Activated naive CD8-positive, alpha-beta T cell treated with anti-CD3 and anti-CD28 coated beads, Interleukin-2, amount 10 ng/mL, durations not matched to agents 7 days and 5 days (primary cell): ENCODE data around the gene MSMO1. TPM values are rescaled to one million over a fixed set of nuclear protein-coding genes. Genes with fewer than 3 reads are reported as not detected.
"Not testable (repeated sequence)": the region's sequence is repeated elsewhere in the genome, so short reads cannot be mapped to it uniquely, and the experiment has no call there.

ENCODE experiments used
- ATAC-seq: fragments of 150-1000 bp; cut with Tn5 transposase; one replicate; pipeline ENCODE4 v1.10.0; 2021; ENCODE audit warnings: low read depth, moderate library complexity
- POLR2A ChIA-PET: fragments of 350-600 bp; sonication (Branson Sonifier 250); formaldehyde crosslinking; loops from one replicate; lab custom pipeline; 2021; ENCODE audit warnings: antibody characterized with exemption; lab: Charles Lee
- DNase-seq: peaks from one replicate; pipeline ENCODE4 v3.0.0; 2021
- H3K27ac Mint-ChIP-seq: one replicate; pipeline ENCODE4 v1.8.0; 2022; ENCODE audit warnings: mild to moderate bottlenecking, mixed read lengths
- H3K27me3 Mint-ChIP-seq: one replicate; pipeline ENCODE4 v1.8.0; 2022; ENCODE audit warnings: mild to moderate bottlenecking, moderate library complexity, mixed read lengths
- H3K36me3 Mint-ChIP-seq: one replicate; pipeline ENCODE4 v1.8.0; 2021; ENCODE audit warnings: mild to moderate bottlenecking, mixed read lengths
- H3K4me1 Mint-ChIP-seq: one replicate; pipeline ENCODE4 v1.8.0; 2021; ENCODE audit warnings: mixed read lengths
- H3K4me3 Mint-ChIP-seq: one replicate; pipeline ENCODE4 v1.8.0; 2022; ENCODE audit warnings: mild to moderate bottlenecking, moderate library complexity, mixed read lengths
- H3K9me3 Mint-ChIP-seq: one replicate; pipeline ENCODE4 v1.8.0; 2021; ENCODE audit warnings: mixed read lengths
- total RNA-seq, 2 experiments: library from RNA; stranded (reverse); gene quantifications; one replicate each; pipeline ENCODE4 v1.2.3, GENCODE V29; 2021

The MSMO1 gene
- 10 to 100 TPM; 42.3 to 47.4 TPM for total RNA-seq

DNA sequence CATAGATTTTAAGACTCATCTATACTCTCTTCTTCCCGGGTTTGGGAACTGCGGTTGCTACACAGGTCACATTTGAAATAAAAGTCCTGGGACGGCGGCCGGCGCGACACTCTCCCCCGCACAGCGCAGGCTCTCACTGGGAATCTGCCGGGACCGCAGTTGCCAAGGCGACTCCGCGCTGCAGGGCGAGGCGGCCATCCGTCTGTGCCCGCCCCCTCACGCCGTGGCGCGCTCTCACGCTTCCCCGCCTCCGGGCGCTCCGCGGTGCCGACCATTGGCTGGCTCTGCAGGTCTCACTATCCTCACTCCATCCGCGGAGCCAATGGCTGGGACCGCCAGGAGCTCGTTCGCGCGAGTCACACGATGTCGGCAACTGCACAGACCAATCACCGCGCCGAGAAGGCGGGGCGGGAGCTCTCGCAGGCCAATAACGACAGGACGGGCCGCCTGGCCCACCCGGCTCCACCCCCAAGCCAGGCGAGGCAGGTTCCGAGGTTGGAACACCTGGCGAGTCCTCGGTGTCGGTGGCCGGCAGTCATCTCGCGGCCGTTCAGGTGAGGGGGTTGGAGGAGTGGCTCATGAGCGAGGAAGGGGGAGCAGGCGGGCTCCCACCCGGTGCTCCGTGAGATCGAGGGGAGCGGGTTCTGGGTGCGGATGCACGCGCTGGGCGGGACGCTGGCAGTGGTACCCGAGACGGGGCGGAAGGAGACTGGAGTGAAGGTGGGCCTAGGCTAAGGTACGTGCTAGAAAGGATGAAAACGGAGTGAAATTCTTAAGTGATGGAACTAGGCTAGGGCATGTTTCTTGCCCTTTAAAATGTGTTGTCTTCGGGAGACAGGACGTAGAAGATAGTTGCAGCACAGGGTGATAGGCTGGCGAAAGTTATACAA lies at the start of gene MSMO1:
MSMO1 (plus strand) TSS at position 459 of the 890 bp plus-strand sequence. CDS start 5,702 bp downstream, outside the sequence.
- H3K27ac Mint-ChIP-seq: no peak within 1 kb of the TSS
- no peaks in the 10 kb centered on the region for H3K27me3 Mint-ChIP-seq
- H3K9me3 Mint-ChIP-seq: no peaks in the 10 kb centered on the region
- H3K4me3 Mint-ChIP-seq: no peak within 1 kb of the TSS
- peak; percentile 99 for ATAC-seq
- DNase-seq: peak; percentile 96
- H3K36me3 Mint-ChIP-seq: peaks cover 29% of the 10 kb centered on the region
- peaks cover 37% of the 10 kb centered on the region for H3K4me1 Mint-ChIP-seq
- POLR2A ChIA-PET: interaction anchor here (0.6 to 1.3 kb wide), 5 partner anchors 15 to 215 kb away, joined by 3 to 5 read pairs (median 4); partner anchors contain the start of gene TMEM192

DNA sequence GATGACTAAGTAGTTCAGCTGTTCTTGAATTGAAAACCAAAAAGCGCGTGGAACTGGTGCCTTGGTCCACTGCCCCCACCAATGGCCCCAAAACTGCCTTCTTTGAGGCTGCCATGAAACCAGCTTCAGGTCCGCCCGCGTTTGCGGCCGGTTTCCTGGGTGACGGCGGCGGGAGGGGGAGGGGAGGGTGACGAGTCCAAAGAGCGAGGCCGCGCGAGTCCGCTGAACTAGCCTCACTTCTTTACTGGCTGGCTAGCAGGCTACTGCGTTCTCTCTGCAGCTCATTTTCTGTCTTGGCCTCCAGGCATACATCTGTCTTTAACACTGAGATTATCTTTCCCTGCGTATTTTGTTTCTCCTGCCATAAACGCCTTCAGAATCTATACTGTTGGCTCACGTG lies 47.9 kb upstream of the MSMO1 start:
- H3K27ac Mint-ChIP-seq, H3K9me3 Mint-ChIP-seq, DNase-seq, H3K4me3 Mint-ChIP-seq, H3K4me1 Mint-ChIP-seq, ATAC-seq, H3K27me3 Mint-ChIP-seq, POLR2A ChIA-PET: not testable (repeated sequence)
- peaks cover 54% of the 10 kb centered on the region for H3K36me3 Mint-ChIP-seq

DNA sequence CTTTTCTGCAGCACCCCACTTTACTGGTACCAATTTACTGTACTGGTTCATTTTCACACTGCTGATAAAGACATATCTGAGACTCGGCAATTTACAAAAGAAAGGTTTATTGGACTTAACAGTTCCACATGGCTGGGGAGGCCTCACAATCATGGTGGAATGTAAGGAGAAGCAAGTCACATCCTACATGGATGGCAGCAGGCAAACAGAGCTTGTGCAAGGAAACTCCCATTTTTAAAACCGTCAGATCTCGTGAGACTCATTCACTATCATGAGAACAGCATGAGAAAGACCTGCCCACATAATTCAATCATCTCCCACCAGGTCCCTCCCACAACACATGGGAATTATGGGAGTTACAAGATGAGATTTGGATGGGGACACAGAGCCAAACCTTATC lies 42.8 kb upstream of the MSMO1 start:
- ATAC-seq, POLR2A ChIA-PET, H3K27me3 Mint-ChIP-seq, H3K9me3 Mint-ChIP-seq, H3K27ac Mint-ChIP-seq, H3K4me3 Mint-ChIP-seq, DNase-seq: not testable (repeated sequence)
- Mint-ChIP-seq H3K4me1 (peaks cover 27% of the 10 kb centered on the region), H3K36me3 (peaks cover 46% of the 10 kb centered on the region)

DNA sequence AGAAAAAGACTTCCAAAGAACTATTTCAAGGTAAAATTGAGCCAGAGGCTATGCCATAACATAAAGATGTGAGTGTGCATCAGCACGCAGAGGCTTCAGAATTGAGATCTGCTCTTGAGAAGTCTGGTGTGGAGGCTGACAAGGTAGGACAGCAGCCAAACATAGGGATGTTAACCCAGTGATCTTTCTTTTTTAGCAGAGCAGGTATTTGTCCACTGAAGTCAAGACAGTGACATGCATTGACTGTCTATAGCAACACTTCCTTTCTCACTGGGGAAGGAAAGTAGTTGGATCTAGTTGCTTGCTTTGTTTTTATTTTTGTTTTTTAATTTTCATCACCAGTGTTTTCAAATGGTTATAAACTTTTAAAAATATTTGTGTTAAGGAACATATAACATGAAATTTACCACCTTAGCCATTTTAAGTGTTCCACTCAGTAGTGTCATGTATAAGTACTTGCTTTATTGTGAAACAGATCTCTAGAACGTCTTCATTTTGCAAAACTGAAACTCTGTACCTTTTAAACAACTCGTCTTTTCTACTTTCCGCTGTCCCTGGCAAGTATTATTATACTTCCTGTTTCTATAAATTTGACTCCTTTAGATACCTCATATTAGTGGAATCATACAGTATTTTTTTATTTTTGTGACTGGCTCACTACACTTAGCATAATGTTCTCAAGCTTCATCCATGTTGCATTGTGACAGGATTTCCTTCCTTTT lies 40.7 kb upstream of the MSMO1 start:
- H3K27me3 Mint-ChIP-seq, H3K9me3 Mint-ChIP-seq, DNase-seq, POLR2A ChIA-PET: not testable (repeated sequence)
- peak; percentile 42 for ATAC-seq
- peak overlapping the region; percentile 28 for H3K4me3 Mint-ChIP-seq
- peaks cover 44% of the 10 kb centered on the region for H3K36me3 Mint-ChIP-seq
- peak overlapping the region; percentile 53 for H3K27ac Mint-ChIP-seq
- H3K4me1 Mint-ChIP-seq: peaks cover 27% of the 10 kb centered on the region

DNA sequence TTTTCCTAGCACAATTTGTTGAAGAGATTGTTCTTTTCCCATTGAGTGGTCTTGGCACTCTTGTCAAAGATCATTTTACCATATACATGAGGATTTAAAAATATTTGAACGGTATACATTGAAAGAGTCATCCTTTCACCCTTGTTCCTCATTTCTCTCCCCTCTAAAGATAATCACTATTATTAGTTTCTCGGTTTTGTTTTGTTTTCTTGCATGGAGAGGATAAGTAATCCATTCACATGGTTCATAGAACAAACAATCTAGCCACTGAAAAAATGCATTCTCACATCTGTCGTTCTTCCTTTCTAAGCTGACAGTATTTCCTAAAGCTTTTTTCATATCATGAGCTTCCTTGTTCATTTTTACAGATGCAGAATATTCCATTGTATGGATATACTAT lies 39.2 kb upstream of the MSMO1 start:
- no peak for ATAC-seq
- Mint-ChIP-seq H3K4me3 (no peak overlapping the region), H3K9me3 (peaks cover 5% of the 10 kb centered on the region), H3K4me1 (peaks cover 27% of the 10 kb centered on the region), H3K27ac (no peak overlapping the region), H3K36me3 (peaks cover 33% of the 10 kb centered on the region), H3K27me3 (no peaks in the 10 kb centered on the region)
- POLR2A ChIA-PET: no interaction called here
- DNase-seq: no peak

DNA sequence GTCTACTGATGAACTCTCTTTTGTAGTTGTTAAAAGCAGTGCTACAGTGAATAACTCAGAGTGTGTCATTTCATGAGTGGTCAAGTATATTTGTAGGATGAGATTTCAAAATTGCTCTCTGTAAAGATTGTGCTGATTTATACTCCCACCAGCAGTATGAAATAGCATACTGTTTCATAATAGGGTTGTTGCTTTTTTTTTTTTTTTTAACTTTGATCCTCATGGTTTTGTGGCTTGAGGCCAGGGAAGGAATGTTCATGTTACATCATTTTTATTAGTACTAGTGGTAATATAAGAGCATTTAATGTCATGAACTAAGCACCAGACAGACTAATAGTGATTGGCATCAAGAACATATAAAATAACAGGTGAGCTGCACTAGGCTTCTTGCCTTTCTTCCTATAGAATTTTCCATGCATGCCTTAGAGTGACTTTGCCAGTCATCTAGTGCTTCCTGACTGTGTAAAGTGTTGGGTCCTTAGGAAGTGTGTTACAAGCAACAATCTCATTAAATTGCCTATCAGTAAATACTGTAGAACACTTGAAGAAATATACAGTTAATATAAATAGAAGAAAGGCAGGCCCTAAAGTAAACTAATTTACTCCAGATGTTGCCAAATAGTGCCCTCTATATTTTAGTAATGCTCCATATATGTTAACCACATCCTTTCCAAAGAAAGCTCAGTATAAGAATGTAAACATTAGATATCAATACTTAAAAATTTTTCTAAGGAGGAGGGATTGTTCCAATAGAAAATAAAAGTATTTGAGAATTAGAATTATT lies 38.6 kb upstream of the MSMO1 start:
- H3K4me3 Mint-ChIP-seq: no peak overlapping the region
- no peak overlapping the region for H3K27ac Mint-ChIP-seq
- POLR2A ChIA-PET: no interaction called here
- H3K9me3 Mint-ChIP-seq: peaks cover 5% of the 10 kb centered on the region
- H3K36me3 Mint-ChIP-seq: peaks cover 33% of the 10 kb centered on the region
- H3K27me3 Mint-ChIP-seq: no peaks in the 10 kb centered on the region
- no peak for ATAC-seq
- no peak for DNase-seq
- H3K4me1 Mint-ChIP-seq: peaks cover 27% of the 10 kb centered on the region

DNA sequence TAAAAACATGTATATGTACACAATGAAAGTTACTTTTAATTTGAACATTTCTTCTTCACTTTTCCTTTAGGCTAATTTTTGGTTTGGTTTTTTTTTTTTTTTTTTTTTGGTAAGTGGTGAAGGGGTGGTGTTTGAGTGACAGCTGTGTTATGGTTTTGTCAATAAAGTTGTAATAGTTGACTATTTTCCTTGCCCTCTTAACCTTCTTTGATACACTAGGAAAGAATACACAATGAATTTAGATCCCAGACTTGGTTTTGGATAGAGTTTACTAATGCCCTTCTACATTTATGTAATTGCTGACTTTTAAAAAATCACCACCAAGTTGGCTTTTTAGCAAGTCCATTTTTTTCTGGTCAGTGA lies 38.1 kb upstream of the MSMO1 start:
- POLR2A ChIA-PET: no interaction called here
- H3K27ac Mint-ChIP-seq: no peak overlapping the region
- peaks cover 2% of the 10 kb centered on the region for H3K9me3 Mint-ChIP-seq
- DNase-seq (no peak), ATAC-seq (no peak)
- H3K4me3 Mint-ChIP-seq: no peak overlapping the region
- peaks cover 31% of the 10 kb centered on the region for H3K36me3 Mint-ChIP-seq
- H3K27me3 Mint-ChIP-seq: no peaks in the 10 kb centered on the region
- peaks cover 29% of the 10 kb centered on the region for H3K4me1 Mint-ChIP-seq

DNA sequence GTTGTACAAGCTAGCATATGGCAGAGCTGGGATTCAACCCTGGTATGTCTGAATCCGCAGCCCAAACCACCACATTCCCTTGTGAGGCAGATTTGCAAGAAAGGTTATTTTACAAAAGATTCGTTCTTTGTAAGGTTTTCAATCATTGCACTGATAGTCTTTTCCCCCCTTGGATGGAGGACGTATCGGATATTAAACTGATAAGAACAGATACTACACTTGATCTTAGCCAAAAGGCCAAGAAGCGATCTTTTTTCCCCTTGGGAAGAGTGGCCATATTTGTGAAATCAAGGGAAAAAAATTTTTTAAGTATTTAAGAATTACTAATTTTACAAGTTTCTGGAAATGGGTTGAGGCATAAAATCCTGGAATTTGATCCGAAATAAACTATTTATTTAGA lies 34.4 kb upstream of the MSMO1 start:
- Mint-ChIP-seq H3K4me3 (no peak overlapping the region), H3K27ac (no peak overlapping the region), H3K36me3 (peaks cover 42% of the 10 kb centered on the region), H3K27me3 (no peaks in the 10 kb centered on the region), H3K9me3 (no peaks in the 10 kb centered on the region), H3K4me1 (peaks cover 27% of the 10 kb centered on the region)
- ATAC-seq: no peak
- POLR2A ChIA-PET: no interaction called here
- DNase-seq: no peak

DNA sequence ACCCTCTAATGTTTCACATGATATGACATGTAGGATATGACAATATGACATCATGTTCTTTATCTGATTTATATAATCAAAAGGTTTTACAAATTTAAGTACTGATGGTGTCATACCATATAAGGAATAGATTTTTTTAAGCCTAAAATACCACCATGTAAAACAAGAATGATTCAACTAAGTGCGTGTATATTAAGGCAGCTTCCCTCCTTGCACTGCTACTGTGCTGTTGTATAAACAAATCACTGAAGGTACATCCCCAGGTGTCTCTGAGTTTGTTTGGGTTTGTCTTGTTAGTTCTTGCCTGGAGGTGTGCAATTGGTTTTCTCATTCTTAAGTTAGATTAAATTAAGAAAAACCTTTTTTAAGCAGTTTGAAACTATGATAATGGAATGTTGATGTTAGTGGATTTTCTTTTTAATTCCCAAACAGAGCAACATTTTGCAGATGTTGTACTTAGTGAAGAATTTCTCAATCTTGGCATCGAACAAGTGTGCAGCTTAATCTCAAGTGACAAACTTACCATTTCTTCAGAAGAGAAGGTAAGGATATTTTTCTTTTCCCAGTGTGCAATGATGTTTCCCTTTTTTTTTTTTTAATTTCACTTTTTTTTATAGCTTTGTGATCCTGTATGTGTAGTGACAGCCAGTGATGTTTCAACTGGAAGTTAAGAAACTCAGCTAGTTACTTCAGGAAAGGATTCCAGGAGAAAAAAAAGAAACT lies 33.4 kb upstream of the MSMO1 start:
- peak overlapping the region; percentile 80 for H3K27ac Mint-ChIP-seq

DNA sequence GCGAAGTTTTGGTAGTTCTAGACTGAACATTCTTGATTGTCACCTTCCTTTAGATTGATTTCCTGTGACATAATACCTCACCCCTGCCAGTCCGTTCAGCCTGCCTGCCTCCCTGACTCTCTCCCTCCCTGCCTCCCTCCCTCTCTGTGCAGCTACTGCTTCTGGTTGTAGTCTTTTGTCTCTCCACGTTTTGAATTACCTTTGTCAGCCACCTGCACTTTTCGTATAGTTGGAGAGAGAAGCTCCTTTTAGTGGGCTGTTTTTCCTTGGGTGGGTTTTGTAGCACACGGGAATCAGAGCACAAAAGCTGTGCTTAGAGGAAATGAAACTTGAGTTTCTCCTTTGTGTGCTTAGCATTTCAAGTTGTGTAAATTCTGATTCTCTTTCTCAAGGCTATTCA lies 32.6 kb upstream of the MSMO1 start:
- DNase-seq: peak; percentile 39
- peak; percentile 97 for ATAC-seq
- Mint-ChIP-seq H3K27ac (peak overlapping the region; percentile 80), H3K36me3 (peaks cover 47% of the 10 kb centered on the region), H3K9me3 (no peaks in the 10 kb centered on the region), H3K4me3 (peak overlapping the region; percentile 70), H3K4me1 (peaks cover 16% of the 10 kb centered on the region), H3K27me3 (no peaks in the 10 kb centered on the region)
- POLR2A ChIA-PET: no interaction called here

More for the DNA sequence above, 33.4 kb upstream of the MSMO1 start:
- Mint-ChIP-seq H3K9me3 (no peaks in the 10 kb centered on the region), H3K4me1 (peaks cover 19% of the 10 kb centered on the region), H3K36me3 (peaks cover 42% of the 10 kb centered on the region), H3K27me3 (no peaks in the 10 kb centered on the region), H3K4me3 (peak overlapping the region; percentile 70)
- ATAC-seq (no peak), DNase-seq (no peak)
- POLR2A ChIA-PET: no interaction called here

DNA sequence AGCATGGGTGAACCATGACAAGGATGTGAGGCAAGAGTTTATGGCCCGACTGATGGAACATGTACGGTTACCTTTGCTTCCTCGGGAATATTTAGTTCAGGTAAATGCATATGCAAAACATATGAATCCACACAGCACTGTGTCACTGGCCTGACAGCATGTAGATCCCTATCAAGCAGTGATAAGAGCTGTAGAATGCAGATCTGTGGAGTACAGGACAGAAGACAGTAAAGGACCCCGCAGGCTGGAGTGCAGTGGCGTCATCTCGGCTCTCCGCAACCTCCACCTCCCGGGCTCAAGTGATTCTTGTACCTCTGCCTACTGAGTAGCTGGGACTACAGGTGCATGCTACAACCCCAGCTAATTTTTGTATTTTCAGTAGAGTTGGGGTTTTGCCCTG lies 29.8 kb upstream of the MSMO1 start:
- POLR2A ChIA-PET: no interaction called here
- H3K9me3 Mint-ChIP-seq: no peaks in the 10 kb centered on the region
- DNase-seq: no peak
- no peaks in the 10 kb centered on the region for H3K27me3 Mint-ChIP-seq
- H3K27ac Mint-ChIP-seq: no peak overlapping the region
- ATAC-seq: no peak
- no peak overlapping the region for H3K4me3 Mint-ChIP-seq
- H3K36me3 Mint-ChIP-seq: peaks cover 42% of the 10 kb centered on the region
- peaks cover 28% of the 10 kb centered on the region for H3K4me1 Mint-ChIP-seq

DNA sequence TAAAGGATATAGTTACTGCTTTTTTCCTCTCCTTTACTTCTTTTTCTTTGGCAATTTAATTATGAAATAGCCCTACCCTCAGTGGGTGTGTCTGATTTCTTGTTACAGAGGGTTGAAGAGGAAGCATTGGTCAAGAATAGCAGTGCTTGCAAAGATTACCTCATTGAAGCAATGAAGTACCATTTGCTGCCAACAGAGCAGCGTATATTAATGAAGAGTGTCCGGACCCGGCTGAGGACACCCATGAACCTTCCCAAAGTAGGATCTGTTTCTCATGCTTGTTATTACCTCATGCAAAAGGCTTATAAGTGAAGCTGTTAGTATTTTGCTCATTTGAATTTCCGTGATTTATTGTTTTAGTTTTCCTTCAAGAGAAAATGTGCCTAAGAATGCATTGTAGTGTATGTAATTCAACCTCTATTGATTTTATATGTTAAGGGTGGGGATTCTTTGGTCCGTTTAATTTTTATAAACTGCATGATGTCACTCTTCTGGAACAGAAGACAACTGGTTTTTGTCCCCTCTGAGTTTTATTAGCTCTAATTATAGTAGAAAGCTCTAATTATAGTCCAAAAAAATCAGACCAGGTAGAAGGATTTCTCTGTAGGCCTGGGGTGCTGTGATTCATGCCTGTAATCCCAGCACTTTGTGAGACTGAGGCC lies 27.9 kb upstream of the MSMO1 start:
- Mint-ChIP-seq H3K4me3 (no peak overlapping the region), H3K36me3 (peaks cover 43% of the 10 kb centered on the region), H3K9me3 (no peaks in the 10 kb centered on the region), H3K4me1 (peaks cover 27% of the 10 kb centered on the region), H3K27ac (no peak overlapping the region), H3K27me3 (no peaks in the 10 kb centered on the region)
- POLR2A ChIA-PET: no interaction called here
- DNase-seq: no peak
- ATAC-seq: no peak
